DND-41 (cell line): Measurements from ENCODE around the gene HTRA1.

Source experiments
- EZH2 ChIP-seq: IDR thresholded peaks from 3 replicates; pipeline ENCODE4 v1.6.1; 2012; ENCODE audit warnings: borderline replicate concordance, low read depth, mild to moderate bottlenecking, moderate library complexity, low read length, inconsistent platforms; ENCODE audit not compliant: severe bottlenecking
- TF ChIP-seq, protein P1 (sequence below): IDR thresholded peaks from 2 replicates; pipeline ENCODE4 v1.5.1; 2012; ENCODE audit warnings: borderline replicate concordance, low read length, moderate library complexity, mild to moderate bottlenecking; ENCODE audit not compliant: poor library complexity, severe bottlenecking; ENCODE audit errors: extremely low read depth

DNA sequence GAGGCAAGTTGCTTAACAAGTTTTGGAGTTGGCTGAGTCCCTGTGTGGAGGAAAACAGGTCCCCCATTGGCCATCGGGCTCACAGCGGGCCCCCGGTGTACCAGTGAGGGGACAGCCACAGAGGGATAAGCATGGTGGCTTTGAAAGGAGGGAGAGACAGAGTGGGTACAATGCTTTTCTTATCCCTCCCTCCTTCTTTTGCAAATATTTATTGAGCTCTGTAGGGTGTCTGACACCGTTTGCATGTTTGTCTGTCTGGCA, 2.8 kb downstream of the HTRA1 start:
- TF ChIP-seq EZH2: no peak
- TF ChIP-seq, protein P1, sequence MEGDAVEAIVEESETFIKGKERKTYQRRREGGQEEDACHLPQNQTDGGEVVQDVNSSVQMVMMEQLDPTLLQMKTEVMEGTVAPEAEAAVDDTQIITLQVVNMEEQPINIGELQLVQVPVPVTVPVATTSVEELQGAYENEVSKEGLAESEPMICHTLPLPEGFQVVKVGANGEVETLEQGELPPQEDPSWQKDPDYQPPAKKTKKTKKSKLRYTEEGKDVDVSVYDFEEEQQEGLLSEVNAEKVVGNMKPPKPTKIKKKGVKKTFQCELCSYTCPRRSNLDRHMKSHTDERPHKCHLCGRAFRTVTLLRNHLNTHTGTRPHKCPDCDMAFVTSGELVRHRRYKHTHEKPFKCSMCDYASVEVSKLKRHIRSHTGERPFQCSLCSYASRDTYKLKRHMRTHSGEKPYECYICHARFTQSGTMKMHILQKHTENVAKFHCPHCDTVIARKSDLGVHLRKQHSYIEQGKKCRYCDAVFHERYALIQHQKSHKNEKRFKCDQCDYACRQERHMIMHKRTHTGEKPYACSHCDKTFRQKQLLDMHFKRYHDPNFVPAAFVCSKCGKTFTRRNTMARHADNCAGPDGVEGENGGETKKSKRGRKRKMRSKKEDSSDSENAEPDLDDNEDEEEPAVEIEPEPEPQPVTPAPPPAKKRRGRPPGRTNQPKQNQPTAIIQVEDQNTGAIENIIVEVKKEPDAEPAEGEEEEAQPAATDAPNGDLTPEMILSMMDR: no peak
